ENCODE data around the gene EHBP1.

Gene EHBP1

GRCh38 chr2:62784341-62784740, 78.8 kb downstream of the EHBP1 start:
- no peak for DNase-seq (ENCODE audit: low read depth in 2 of 2)

- no peak for DNase-seq (ENCODE audit: low read depth in 2 of 2)
Observed at GRCh38 chr2:62785216-62785615, 79.7 kb downstream of the EHBP1 start.

GRCh38 chr2:62785810-62786597, 80.5 kb downstream of the EHBP1 start:
- DNase-seq (ENCODE audit: low read depth in 2 of 2): peak in 1 of 2 experiments; percentile 17

- no peak for DNase-seq (ENCODE audit: low read depth in 2 of 2)
Observed at GRCh38 chr2:62787386-62787785, 81.9 kb downstream of the EHBP1 start.

- no peak for DNase-seq (ENCODE audit: low read depth in 2 of 2)
Observed at GRCh38 chr2:62789518-62789917, 84.0 kb downstream of the EHBP1 start.

- DNase-seq (ENCODE audit: low read depth in 2 of 2): no peak
Observed at GRCh38 chr2:62789918-62790317, 84.4 kb downstream of the EHBP1 start.

- no peak for DNase-seq (ENCODE audit: low read depth in 2 of 2)
Observed at GRCh38 chr2:62792408-62792807, 86.9 kb downstream of the EHBP1 start.

GRCh38 chr2:62793213-62793612, 87.7 kb downstream of the EHBP1 start:
- no peak for DNase-seq (ENCODE audit: low read depth in 2 of 2)

GRCh38 chr2:62794791-62795190, 89.3 kb downstream of the EHBP1 start:
- DNase-seq (ENCODE audit: low read depth in 2 of 2): no peak

- no peak for DNase-seq (ENCODE audit: low read depth in 2 of 2)
Observed at GRCh38 chr2:62795341-62795740, 89.8 kb downstream of the EHBP1 start.

- no peak for DNase-seq (ENCODE audit: low read depth in 2 of 2)
Observed at GRCh38 chr2:62797107-62797506, 91.6 kb downstream of the EHBP1 start.

GRCh38 chr2:62800618-62801017, 95.1 kb downstream of the EHBP1 start:
- no peak for DNase-seq (ENCODE audit: low read depth in 2 of 2)

GRCh38 chr2:62801110-62801509, 95.6 kb downstream of the EHBP1 start:
- DNase-seq (ENCODE audit: low read depth in 2 of 2): no peak

- no peak for DNase-seq (ENCODE audit: low read depth in 2 of 2)
Observed at GRCh38 chr2:62801814-62802523, 96.5 kb downstream of the EHBP1 start.

- DNase-seq (ENCODE audit: low read depth in 2 of 2): no peak
Observed at GRCh38 chr2:62803961-62804360, 98.4 kb downstream of the EHBP1 start.

GRCh38 chr2:62806231-62806630, 100.7 kb downstream of the EHBP1 start:
- no peak for DNase-seq (ENCODE audit: low read depth in 2 of 2)

GRCh38 chr2:62808554-62808953, 103.0 kb downstream of the EHBP1 start:
- DNase-seq (ENCODE audit: low read depth in 2 of 2): no peak

GRCh38 chr2:62811086-62811485, 105.6 kb downstream of the EHBP1 start:
- no peak for DNase-seq (ENCODE audit: low read depth in 2 of 2)

GRCh38 chr2:62811972-62812371, 106.5 kb downstream of the EHBP1 start:
- no peak for DNase-seq (ENCODE audit: low read depth in 2 of 2)

- DNase-seq (ENCODE audit: low read depth in 2 of 2): no peak
Observed at GRCh38 chr2:62812921-62813825, 107.7 kb downstream of the EHBP1 start.

GRCh38 chr2:62814123-62814522, 108.6 kb downstream of the EHBP1 start:
- peak; percentile 48 to 51 for DNase-seq (ENCODE audit: low read depth in 2 of 2)

- no peak for DNase-seq (ENCODE audit: low read depth in 2 of 2)
Observed at GRCh38 chr2:62817348-62817747, 111.8 kb downstream of the EHBP1 start.

Data from fibroblast of skin of left biceps (primary cell).